ENCODE measurements around the gene PRC1. TPM values are rescaled to one million over a fixed set of nuclear protein-coding genes. Genes with fewer than 3 reads are reported as not detected.

Gene PRC1
- total RNA-seq: 10 to 100 TPM in 2 of 3 donors, 1 to 10 TPM in 1; 4.3 to 19.8 (median 10.5) TPM

- DNase-seq (ENCODE audit: low spot score in 2 of 2): peak; percentile 98
- intact Hi-C loops (cut with DNase I; ENCODE audit: low total_unique reads): no loop called here
- H3K27me3 ChIP-seq: no peaks in the 10 kb centered on the region
- H3K4me1 ChIP-seq: no peaks in the 10 kb centered on the region
- TF ChIP-seq POLR2AphosphoS5 (IDR thresholded peaks at IDR 0.05) (peak; percentile 82 to 91 (median 85)), POLR2A (IDR thresholded peaks at IDR 0.05) (peak; percentile 52), CTCF (IDR thresholded peaks at IDR 0.05) (no peak)
- H3K27ac ChIP-seq: peak within 1 kb of the TSS; percentile 89 to 91
- H3K4me3 ChIP-seq: peak within 1 kb of the TSS; percentile 70 to 96 (median 87)
- H3K9me3 ChIP-seq: no peaks in the 10 kb centered on the region
- H3K36me3 ChIP-seq: peaks cover 6% of the 10 kb centered on the region
Measured at GRCh38 chr15:90994417-90995311, at the start of gene PRC1. Gene PRC1, minus strand, starts transcription at chr15:90994535. Its CDS starts 118 bp downstream, at chr15:90994417.

GRCh38 chr15:91043202-91043874 lies 49.0 kb upstream of the PRC1 start:
- Histone ChIP-seq H3K27ac (no peak overlapping the region), H3K27me3 (no peaks in the 10 kb centered on the region), H3K4me3 (no peak overlapping the region), H3K9me3 (no peaks in the 10 kb centered on the region), H3K4me1 (no peaks in the 10 kb centered on the region), H3K36me3 (no peaks in the 10 kb centered on the region)
- no peak for DNase-seq (ENCODE audit: low spot score in 2 of 2)
- intact Hi-C loops (cut with DNase I; ENCODE audit: low total_unique reads): no loop called here
- TF ChIP-seq POLR2A (IDR thresholded peaks at IDR 0.05): no peak
- TF ChIP-seq POLR2AphosphoS5 (IDR thresholded peaks at IDR 0.05): no peak
- no peak for TF ChIP-seq CTCF (IDR thresholded peaks at IDR 0.05)

GRCh38 chr15:91040856-91041255 lies 46.5 kb upstream of the PRC1 start:
- intact Hi-C loops (cut with DNase I; ENCODE audit: low total_unique reads): no loop called here
- no peak overlapping the region for H3K4me3 ChIP-seq
- no peaks in the 10 kb centered on the region for H3K36me3 ChIP-seq
- no peak overlapping the region for H3K27ac ChIP-seq
- TF ChIP-seq CTCF (IDR thresholded peaks at IDR 0.05): no peak
- TF ChIP-seq POLR2AphosphoS5 (IDR thresholded peaks at IDR 0.05): no peak
- TF ChIP-seq POLR2A (IDR thresholded peaks at IDR 0.05): no peak
- DNase-seq (ENCODE audit: low spot score in 2 of 2): no peak
- H3K9me3 ChIP-seq: no peaks in the 10 kb centered on the region
- no peaks in the 10 kb centered on the region for H3K4me1 ChIP-seq
- H3K27me3 ChIP-seq: no peaks in the 10 kb centered on the region

GRCh38 chr15:91039996-91040395 lies 45.7 kb upstream of the PRC1 start:
- no peak for DNase-seq (ENCODE audit: low spot score in 2 of 2)
- no peaks in the 10 kb centered on the region for H3K36me3 ChIP-seq
- H3K9me3 ChIP-seq: no peaks in the 10 kb centered on the region
- TF ChIP-seq POLR2A (IDR thresholded peaks at IDR 0.05): no peak
- no peak for TF ChIP-seq CTCF (IDR thresholded peaks at IDR 0.05)
- TF ChIP-seq POLR2AphosphoS5 (IDR thresholded peaks at IDR 0.05): no peak
- H3K4me1 ChIP-seq: no peaks in the 10 kb centered on the region
- intact Hi-C loops (cut with DNase I; ENCODE audit: low total_unique reads): loop anchor here (10.0 kb wide), 1 partner anchor 495 kb away; no protein-coding TSS in a partner anchor
- H3K27ac ChIP-seq: no peak overlapping the region
- H3K4me3 ChIP-seq: no peak overlapping the region
- H3K27me3 ChIP-seq: no peaks in the 10 kb centered on the region

All from breast epithelium (tissue), 4 donors.